Measurements from ENCODE around the gene MYH15.

MYH15 gene

GRCh38 chr3:108475220-108475782, 35.1 kb downstream of the MYH15 start:
- in situ Hi-C loops (cut with MboI; ENCODE audit: low sequenced_read_pairs), result loop anchor here (25.0 kb wide), 1 partner anchor 437 kb away; no protein-coding TSS in a partner anchor

- in situ Hi-C loops (cut with MboI; ENCODE audit: low sequenced_read_pairs), result loop anchor here (25.0 kb wide), 1 partner anchor 1237 kb away; no protein-coding TSS in a partner anchor
Observed at GRCh38 chr3:108474581-108474980, 35.8 kb downstream of the MYH15 start.

- in situ Hi-C loops (cut with MboI; ENCODE audit: low sequenced_read_pairs), result loop anchor here (25.0 kb wide), 1 partner anchor 1236 kb away; no protein-coding TSS in a partner anchor
Observed at GRCh38 chr3:108473711-108474110, 36.7 kb downstream of the MYH15 start.

- in situ Hi-C loops (cut with MboI; ENCODE audit: low sequenced_read_pairs), result loop anchor here (25.0 kb wide), 1 partner anchor 1235 kb away; no protein-coding TSS in a partner anchor
Observed at GRCh38 chr3:108472001-108472591, 38.3 kb downstream of the MYH15 start.

GRCh38 chr3:108471426-108471825, 39.0 kb downstream of the MYH15 start:
- in situ Hi-C loops (cut with MboI; ENCODE audit: low sequenced_read_pairs), result loop anchor here (25.0 kb wide), 1 partner anchor 1234 kb away; no protein-coding TSS in a partner anchor

GRCh38 chr3:108469126-108469525, 41.3 kb downstream of the MYH15 start:
- in situ Hi-C loops (cut with MboI; ENCODE audit: low sequenced_read_pairs), result loop anchor here (25.0 kb wide), 1 partner anchor 1232 kb away; no protein-coding TSS in a partner anchor

GRCh38 chr3:108468577-108468976, 41.8 kb downstream of the MYH15 start:
- in situ Hi-C loops (cut with MboI; ENCODE audit: low sequenced_read_pairs), result loop anchor here (25.0 kb wide), 1 partner anchor 1231 kb away; no protein-coding TSS in a partner anchor

GRCh38 chr3:108462899-108463298, 47.5 kb downstream of the MYH15 start:
- in situ Hi-C loops (cut with MboI; ENCODE audit: low sequenced_read_pairs), result loop anchor here (25.0 kb wide), 1 partner anchor 1226 kb away; no protein-coding TSS in a partner anchor

GRCh38 chr3:108461661-108462111, 48.7 kb downstream of the MYH15 start:
- in situ Hi-C loops (cut with MboI; ENCODE audit: low sequenced_read_pairs), result loop anchor here (25.0 kb wide), 1 partner anchor 1224 kb away; no protein-coding TSS in a partner anchor

GRCh38 chr3:108459225-108459624, 51.2 kb downstream of the MYH15 start:
- in situ Hi-C loops (cut with MboI; ENCODE audit: low sequenced_read_pairs), result loop anchor here (25.0 kb wide), 1 partner anchor 1222 kb away; no protein-coding TSS in a partner anchor

GRCh38 chr3:108455212-108455705, 55.1 kb downstream of the MYH15 start:
- in situ Hi-C loops (cut with MboI; ENCODE audit: low sequenced_read_pairs), result loop anchor here (25.0 kb wide), 1 partner anchor 1218 kb away; no protein-coding TSS in a partner anchor

GRCh38 chr3:108453565-108453964, 56.8 kb downstream of the MYH15 start:
- in situ Hi-C loops (cut with MboI; ENCODE audit: low sequenced_read_pairs), result loop anchor here (25.0 kb wide), 1 partner anchor 1216 kb away; no protein-coding TSS in a partner anchor

- in situ Hi-C loops (cut with MboI; ENCODE audit: low sequenced_read_pairs), result loop anchor here (25.0 kb wide), 1 partner anchor 1213 kb away; no protein-coding TSS in a partner anchor
Observed at GRCh38 chr3:108450444-108450843, 60.0 kb downstream of the MYH15 start.

- in situ Hi-C loops (cut with MboI; ENCODE audit: low sequenced_read_pairs), result no loop called here
Observed at GRCh38 chr3:108448593-108448992, 61.8 kb downstream of the MYH15 start.

- in situ Hi-C loops (cut with MboI; ENCODE audit: low sequenced_read_pairs), result no loop called here
Observed at GRCh38 chr3:108447096-108447847, 63.1 kb downstream of the MYH15 start.

- in situ Hi-C loops (cut with MboI; ENCODE audit: low sequenced_read_pairs), result no loop called here
Observed at GRCh38 chr3:108442281-108442680, 68.1 kb downstream of the MYH15 start.

- in situ Hi-C loops (cut with MboI; ENCODE audit: low sequenced_read_pairs), result no loop called here
Observed at GRCh38 chr3:108441518-108441917, 68.9 kb downstream of the MYH15 start.

- in situ Hi-C loops (cut with MboI; ENCODE audit: low sequenced_read_pairs), result no loop called here
Observed at GRCh38 chr3:108441071-108441507, 69.3 kb downstream of the MYH15 start.

- in situ Hi-C loops (cut with MboI; ENCODE audit: low sequenced_read_pairs), result no loop called here
Observed at GRCh38 chr3:108438542-108438941, 71.9 kb downstream of the MYH15 start.

- in situ Hi-C loops (cut with MboI; ENCODE audit: low sequenced_read_pairs), result no loop called here
Observed at GRCh38 chr3:108437439-108437838, 73.0 kb downstream of the MYH15 start.

GRCh38 chr3:108433928-108434327, 76.5 kb downstream of the MYH15 start:
- in situ Hi-C loops (cut with MboI; ENCODE audit: low sequenced_read_pairs), result no loop called here
